GM13977 (cell line): ENCODE results near the gene SMYD4.
"Not testable (repeated sequence)": the region's sequence is repeated elsewhere in the genome, so short reads cannot be mapped to it uniquely, and the experiment has no call there.

Experiments used
- DNase-seq: peaks from one replicate; pipeline ENCODE4 v3.0.0; 2012; ENCODE audit warnings: low spot score
- CTCF ChIP-seq: IDR thresholded peaks from 2 replicates; pipeline ENCODE4 v1.5.1; 2012; ENCODE audit warnings: mild to moderate bottlenecking, control low read depth; ENCODE audit not compliant: insufficient read depth; ENCODE audit errors: extremely low read depth, missing control alignments
- in situ Hi-C: fragments of 300-500 bp; cut with MboI; formaldehyde crosslinking; loops from one replicate; pipeline ENCODE4 v1.12.0; 2022; ENCODE audit warnings: low sequenced_read_pairs, low pct_unique_long_range_greater_than_20kb, mixed read lengths, inconsistent platforms; ENCODE audit not compliant: unreplicated experiment

SMYD4 gene

GRCh38 chr17:1834380-1835149, 4.9 kb upstream of the SMYD4 start:
- peak; percentile 84 for DNase-seq
- in situ Hi-C loops, result no loop called here
- TF ChIP-seq CTCF, result no peak

- in situ Hi-C loops, result no loop called here
- TF ChIP-seq CTCF, result no peak
- no peak for DNase-seq
Observed at GRCh38 chr17:1830288-1830687, 586 bp upstream of the SMYD4 start.

- DNase-seq, result no peak
Observed at GRCh38 chr17:1829216-1829591, 498 bp downstream of the SMYD4 start.

GRCh38 chr17:1820528-1821252, 9.0 kb downstream of the SMYD4 start:
- TF ChIP-seq CTCF, result no peak
- in situ Hi-C loops, result no loop called here
- no peak for DNase-seq

More at GRCh38 chr17:1829216-1829591, 498 bp downstream of the SMYD4 start:
- no peak for TF ChIP-seq CTCF
- in situ Hi-C loops, result no loop called here

GRCh38 chr17:1813088-1813487, 16.6 kb downstream of the SMYD4 start:
- in situ Hi-C loops, result no loop called here
- DNase-seq, result no peak
- TF ChIP-seq CTCF, result no peak

GRCh38 chr17:1810450-1811103, 19.1 kb downstream of the SMYD4 start:
- no peak for TF ChIP-seq CTCF
- in situ Hi-C loops, result no loop called here
- no peak for DNase-seq

GRCh38 chr17:1809815-1810214, 19.9 kb downstream of the SMYD4 start:
- in situ Hi-C loops, DNase-seq: not testable (repeated sequence)
